CD14-positive monocyte (primary cell): Measurements from ENCODE around the gene TMEM37. TPM values are rescaled to one million over a fixed set of nuclear protein-coding genes. Genes with fewer than 3 reads are reported as not detected.

Source experiments
- DNase-seq, 3 donors: peaks; one replicate each; pipeline ENCODE4 v3.0.0-alpha.2; 2011 to 2022
- H2AFZ ChIP-seq: 2 replicates; pipeline ENCODE4 v1.6.0; 2012; ENCODE audit warnings: mild to moderate bottlenecking, low read depth, low read length, inconsistent platforms; ENCODE audit not compliant: insufficient read depth, poor library complexity, severe bottlenecking
- H3K27ac ChIP-seq, 2 donors: 1 replicate in 1 of 2; 2 replicates in 1 of 2; pipeline ENCODE4 v1.5.1; 2012 to 2013; ENCODE audit warnings: low read length in 2 of 2, control low read depth in 1 of 2, inconsistent platforms in 1 of 2, low read depth in 1 of 2, mild to moderate bottlenecking in 1 of 2
- H3K27me3 ChIP-seq, 2 donors: one replicate each; pipeline versions ENCODE4 v1.6.0 to v1.6.1; 2011 to 2013; ENCODE audit warnings: low read length in 2 of 2; ENCODE audit not compliant: control insufficient read depth in 2 of 2, insufficient read depth in 2 of 2
- H3K36me3 ChIP-seq, 2 donors: replicated peaks in 1 of 2; 1 replicate in 1 of 2; 2 replicates in 1 of 2; pipeline versions ENCODE4 v1.5.1 to v1.6.1; 2012 to 2013; ENCODE audit warnings: low read length in 2 of 2, control low read depth in 1 of 2, inconsistent platforms in 1 of 2, mild to moderate bottlenecking in 1 of 2; ENCODE audit not compliant: insufficient read depth in 2 of 2, control insufficient read depth in 1 of 2
- H3K4me1 ChIP-seq, 2 donors: 1 replicate in 1 of 2; 2 replicates in 1 of 2; pipeline versions ENCODE4 v1.5.1 to v1.6.1; 2012 to 2013; ENCODE audit warnings: low read length in 2 of 2, control low read depth in 1 of 2, inconsistent platforms in 1 of 2, mild to moderate bottlenecking in 1 of 2, moderate library complexity in 1 of 2; ENCODE audit not compliant: insufficient read depth in 2 of 2, control insufficient read depth in 1 of 2
- H3K4me2 ChIP-seq: replicated peaks from 2 replicates; pipeline ENCODE3; 2012; ENCODE audit warnings: low read length, moderate library complexity, mild to moderate bottlenecking; ENCODE audit not compliant: poor library complexity, severe bottlenecking; ENCODE audit errors: extremely low read depth
- H3K4me3 ChIP-seq, 3 experiments: fragments of 200-600 bp in 1 of 3; sonication (generic) in 1 of 3; replicated peaks in 1 of 3; 1 replicate in 2 of 3; 2 replicates in 1 of 3; pipeline ENCODE4 v1.5.1; 2011 to 2013; ENCODE audit warnings: low read length in 3 of 3, mild to moderate bottlenecking in 3 of 3, control low read depth in 2 of 3, low read depth in 2 of 3, inconsistent platforms in 1 of 3, moderate library complexity in 1 of 3
- H3K79me2 ChIP-seq: 2 replicates; pipeline ENCODE4 v1.6.0; 2012; ENCODE audit warnings: mild to moderate bottlenecking, control low read depth, inconsistent platforms, low read length, moderate library complexity; ENCODE audit not compliant: insufficient read depth
- H3K9ac ChIP-seq: 2 replicates; pipeline ENCODE4 v1.6.0; 2017; ENCODE audit warnings: low read length, mild to moderate bottlenecking; ENCODE audit not compliant: insufficient read depth, poor library complexity, severe bottlenecking
- H3K9me3 ChIP-seq, 2 donors: replicated peaks in 1 of 2; 1 replicate in 1 of 2; 2 replicates in 1 of 2; pipeline versions ENCODE4 v1.5.1 to v1.6.1; 2012 to 2013; ENCODE audit warnings: low read length in 2 of 2, control low read depth in 1 of 2; ENCODE audit not compliant: control insufficient read depth in 1 of 2, insufficient read depth in 1 of 2
- H4K20me1 ChIP-seq: 2 replicates; pipeline ENCODE4 v1.6.0; 2012; ENCODE audit warnings: mild to moderate bottlenecking, low read length, control low read depth, moderate library complexity; ENCODE audit not compliant: insufficient read depth
- H3K27ac Mint-ChIP-seq, 7 donors: one replicate each; pipeline ENCODE4 v1.8.0; 2020; ENCODE audit warnings: mild to moderate bottlenecking in 7 of 7, mixed read lengths in 7 of 7, moderate library complexity in 6 of 7, inconsistent platforms in 2 of 7
- H3K27me3 Mint-ChIP-seq, 3 donors: one replicate each; pipeline ENCODE4 v1.8.0; 2021 to 2022; ENCODE audit warnings: low read depth in 3 of 3, mild to moderate bottlenecking in 3 of 3, mixed read lengths in 3 of 3, moderate library complexity in 3 of 3, inconsistent platforms in 1 of 3
- H3K36me3 Mint-ChIP-seq, 2 donors: one replicate each; pipeline ENCODE4 v1.8.0; 2020; ENCODE audit warnings: mixed read lengths in 2 of 2, inconsistent platforms in 1 of 2, mild to moderate bottlenecking in 1 of 2
- H3K4me1 Mint-ChIP-seq: one replicate; pipeline ENCODE4 v1.8.0; 2020; ENCODE audit warnings: mild to moderate bottlenecking, mixed read lengths
- H3K4me3 Mint-ChIP-seq, 2 donors: one replicate each; pipeline ENCODE4 v1.8.0; 2020; ENCODE audit warnings: mild to moderate bottlenecking in 2 of 2, mixed read lengths in 2 of 2, moderate library complexity in 1 of 2
- H3K9me3 Mint-ChIP-seq, 7 donors: one replicate each; pipeline ENCODE4 v1.8.0; 2020 to 2022; ENCODE audit warnings: mixed read lengths in 7 of 7, mild to moderate bottlenecking in 6 of 7, moderate library complexity in 6 of 7, inconsistent platforms in 2 of 7
- WGBS: methylation state at CpG from one replicate; pipeline ENCODE4 v1.1.5; 2013; ENCODE audit warnings: missing lambda C conversion rate; ENCODE audit not compliant: insufficient coverage; 5-methylcytosine and 5-hydroxymethylcytosine counted together
- intact Hi-C, 2 donors: fragments of 100-400 bp; cut with micrococcal nuclease; formaldehyde crosslinking; loops; one replicate each; pipeline versions ENCODE4 v1.15.0 to v1.15.1; 2023
- polyA plus RNA-seq, 3 donors: library from polyadenylated mRNA; depleted of rRNA in 1 of 3; unstranded in 2 of 3; stranded (reverse) in 1 of 3; fragments of 300-500 nt in 2 of 3; fragments of >200 nt in 1 of 3; fragmentation: Illumina TruSeq in 2 of 3; gene quantifications; 1 replicate in 2 of 3; 2 replicates in 1 of 3; pipeline ENCODE4 v1.2.3, GENCODE V29; 2012 to 2021
- TF ChIP-seq, protein P1 (sequence below): fragments of 200-600 bp; IDR thresholded peaks from one replicate; pipeline ENCODE4 v1.8.0; 2022; ENCODE audit warnings: antibody characterized with exemption, mild to moderate bottlenecking

The TMEM37 gene
- polyA plus RNA-seq, 3 donors: not detected

DNA sequence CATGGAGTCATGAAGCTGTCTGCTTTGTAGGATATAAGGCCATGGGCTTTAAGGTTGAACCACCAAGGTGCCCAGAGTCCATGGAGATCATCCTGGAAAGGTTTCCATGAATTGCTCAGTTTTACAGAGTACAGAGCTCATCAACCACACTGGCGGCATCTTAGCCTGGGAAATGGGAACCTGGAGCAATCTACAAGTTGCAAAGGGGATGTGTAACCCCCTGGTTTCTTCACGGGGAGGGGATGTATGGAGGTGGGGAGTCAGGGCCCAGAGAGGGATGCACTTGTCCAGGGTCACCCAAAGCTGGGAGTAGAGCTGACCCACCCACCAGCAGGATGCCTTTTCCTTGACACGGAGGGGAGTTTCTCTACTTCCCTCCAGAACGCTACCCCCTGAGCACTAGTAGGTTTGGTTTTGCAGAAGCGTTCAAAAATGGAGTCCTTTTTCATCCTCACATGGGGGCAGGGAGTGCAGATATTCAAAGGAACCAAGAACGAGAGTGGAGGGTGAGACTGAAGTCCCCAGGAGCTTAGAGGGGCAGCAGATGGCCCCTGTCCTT lies 7.2 kb downstream of the TMEM37 start:
- H3K36me3 Mint-ChIP-seq: no peaks in the 10 kb centered on the region
- TF ChIP-seq, protein P1, sequence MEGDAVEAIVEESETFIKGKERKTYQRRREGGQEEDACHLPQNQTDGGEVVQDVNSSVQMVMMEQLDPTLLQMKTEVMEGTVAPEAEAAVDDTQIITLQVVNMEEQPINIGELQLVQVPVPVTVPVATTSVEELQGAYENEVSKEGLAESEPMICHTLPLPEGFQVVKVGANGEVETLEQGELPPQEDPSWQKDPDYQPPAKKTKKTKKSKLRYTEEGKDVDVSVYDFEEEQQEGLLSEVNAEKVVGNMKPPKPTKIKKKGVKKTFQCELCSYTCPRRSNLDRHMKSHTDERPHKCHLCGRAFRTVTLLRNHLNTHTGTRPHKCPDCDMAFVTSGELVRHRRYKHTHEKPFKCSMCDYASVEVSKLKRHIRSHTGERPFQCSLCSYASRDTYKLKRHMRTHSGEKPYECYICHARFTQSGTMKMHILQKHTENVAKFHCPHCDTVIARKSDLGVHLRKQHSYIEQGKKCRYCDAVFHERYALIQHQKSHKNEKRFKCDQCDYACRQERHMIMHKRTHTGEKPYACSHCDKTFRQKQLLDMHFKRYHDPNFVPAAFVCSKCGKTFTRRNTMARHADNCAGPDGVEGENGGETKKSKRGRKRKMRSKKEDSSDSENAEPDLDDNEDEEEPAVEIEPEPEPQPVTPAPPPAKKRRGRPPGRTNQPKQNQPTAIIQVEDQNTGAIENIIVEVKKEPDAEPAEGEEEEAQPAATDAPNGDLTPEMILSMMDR: no peak
- no peaks in the 10 kb centered on the region for H3K9me3 Mint-ChIP-seq
- 100% methylated on average over 1 of the region's 6 CpGs for WGBS
- H3K27ac Mint-ChIP-seq: no peak overlapping the region
- Histone ChIP-seq H3K27ac (no peak overlapping the region), H3K27me3 (peaks cover 0 to 4% of the 10 kb centered on the region in 2 donors), H3K36me3 (no peaks in the 10 kb centered on the region), H2AFZ (no peak overlapping the region), H4K20me1 (no peaks in the 10 kb centered on the region), H3K4me2 (no peak overlapping the region), H3K9ac (no peak overlapping the region), H3K79me2 (no peaks in the 10 kb centered on the region), H3K4me1 (no peaks in the 10 kb centered on the region), H3K4me3 (no peak overlapping the region), H3K9me3 (no peaks in the 10 kb centered on the region)
- peaks cover 6 to 16% (median 6%) of the 10 kb centered on the region in 3 donors for H3K27me3 Mint-ChIP-seq
- no peak overlapping the region for H3K4me3 Mint-ChIP-seq
- H3K4me1 Mint-ChIP-seq: no peaks in the 10 kb centered on the region
- intact Hi-C loops: no loop called here
- DNase-seq: no peak

DNA sequence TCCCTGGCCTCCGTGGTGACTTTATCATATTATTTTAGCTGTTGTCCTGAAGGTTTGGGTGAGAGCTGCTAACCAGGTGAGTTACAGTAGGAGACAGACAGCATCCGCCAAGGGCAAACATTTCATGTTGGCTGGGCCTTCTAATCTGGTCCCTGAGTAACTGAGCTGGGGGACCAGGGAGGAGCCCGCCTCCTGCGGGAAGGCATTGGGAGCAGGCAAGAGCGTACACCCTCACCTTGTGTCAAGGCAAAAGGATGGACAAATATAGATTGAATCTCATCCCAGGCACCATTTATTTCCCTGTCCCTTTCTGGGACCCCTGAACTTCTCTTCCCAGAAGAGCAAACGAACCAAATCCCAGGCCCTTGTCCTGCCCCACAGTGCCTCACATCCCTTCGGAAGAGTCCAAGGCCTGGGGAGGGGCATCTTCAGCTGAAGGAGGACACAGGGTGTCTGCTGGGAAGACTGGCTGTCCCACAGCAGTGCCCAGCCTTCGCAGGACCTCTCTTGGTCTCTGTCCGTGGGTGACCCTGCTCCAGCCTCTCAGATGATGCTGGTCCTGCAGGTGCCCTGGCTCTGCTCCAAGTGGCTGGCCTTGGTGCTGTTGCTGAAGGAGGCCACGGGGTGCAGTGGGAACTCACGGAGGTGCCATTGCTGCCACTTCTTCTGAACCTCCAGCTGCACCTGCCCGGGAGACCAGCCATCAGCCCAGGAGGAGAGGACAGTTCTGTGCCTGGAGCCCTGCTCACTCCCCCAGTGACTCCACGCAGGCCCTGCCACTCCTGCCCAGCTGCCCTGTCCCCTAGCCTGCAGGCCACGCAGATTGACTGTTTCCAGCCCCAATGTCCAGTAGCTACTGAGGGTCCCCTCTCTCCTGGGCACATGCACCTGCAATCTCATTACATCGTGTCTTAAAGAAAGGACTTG lies 8.2 kb downstream of the TMEM37 start:
- no peaks in the 10 kb centered on the region for H3K4me1 ChIP-seq
- Mint-ChIP-seq H3K4me1 (no peaks in the 10 kb centered on the region), H3K9me3 (no peaks in the 10 kb centered on the region), H3K4me3 (no peak overlapping the region), H3K27ac (peak overlapping the region in 1 of 7 donors; percentile 8), H3K27me3 (peaks cover 5 to 13% (median 6%) of the 10 kb centered on the region in 3 donors), H3K36me3 (no peaks in the 10 kb centered on the region)
- H3K27me3 ChIP-seq: no peaks in the 10 kb centered on the region
- TF ChIP-seq, protein P1: no peak
- WGBS: 96% methylated on average over 12 of the region's 15 CpGs
- DNase-seq: no peak
- intact Hi-C loops: no loop called here
- H3K27ac ChIP-seq: no peak overlapping the region
- no peak overlapping the region for H3K4me2 ChIP-seq
- no peaks in the 10 kb centered on the region for H3K79me2 ChIP-seq
- H3K9ac ChIP-seq: no peak overlapping the region
- no peaks in the 10 kb centered on the region for H3K9me3 ChIP-seq
- no peak overlapping the region for H3K4me3 ChIP-seq
- H4K20me1 ChIP-seq: no peaks in the 10 kb centered on the region
- H2AFZ ChIP-seq: no peak overlapping the region
- no peaks in the 10 kb centered on the region for H3K36me3 ChIP-seq
